SU-DHL-6 (cell line): ENCODE results near the gene FBXO47.

Experiments used
- CTCF ChIP-seq: fragments of 200-600 bp; sonication (generic); IDR thresholded peaks from one replicate; pipeline ENCODE4 v1.5.1; 2017; ENCODE audit warnings: antibody characterized with exemption, mild to moderate bottlenecking, low read length, moderate library complexity; ENCODE audit not compliant: insufficient read depth, poor library complexity, severe bottlenecking
- EZH2phosphoT487 ChIP-seq: fragments of 200-600 bp; sonication (generic), shearing (Covaris generic); conservative IDR thresholded peaks from 2 replicates; pipeline ENCODE4 v1.6.1; 2018; ENCODE audit warnings: mild to moderate bottlenecking, antibody characterized with exemption, low read length, moderate library complexity, mixed read lengths

GRCh38 chr17:39009581-39010001 is 42.4 kb upstream of the FBXO47 start:
- no peak for TF ChIP-seq CTCF
- no peak for TF ChIP-seq EZH2phosphoT487
